Esophagus muscularis mucosa (tissue), 4 donors: Measurements from ENCODE around the gene KPTN.

ENCODE experiments used
- EP300 ChIP-seq: sonication (generic); formaldehyde crosslinking; IDR thresholded peaks from one replicate; pipeline ENCODE4 v1.6.1; 2017; ENCODE audit warnings: antibody characterized with exemption
- POLR2A ChIP-seq: fragments of 450-650 bp; IDR thresholded peaks from one replicate; pipeline ENCODE4 v1.6.1; 2017; ENCODE audit warnings: antibody characterized with exemption, moderate library complexity, mild to moderate bottlenecking, low read depth
- TF ChIP-seq, protein P1 (sequence below), 3 experiments: fragments of 200-600 bp in 2 of 3; fragments of 450-650 bp in 1 of 3; sonication (generic) in 2 of 3; IDR thresholded peaks; one replicate each; pipeline ENCODE4 v1.5.1; 2017 to 2019; ENCODE audit warnings: antibody characterized with exemption in 3 of 3, mild to moderate bottlenecking in 2 of 3, moderate library complexity in 1 of 3

DNA sequence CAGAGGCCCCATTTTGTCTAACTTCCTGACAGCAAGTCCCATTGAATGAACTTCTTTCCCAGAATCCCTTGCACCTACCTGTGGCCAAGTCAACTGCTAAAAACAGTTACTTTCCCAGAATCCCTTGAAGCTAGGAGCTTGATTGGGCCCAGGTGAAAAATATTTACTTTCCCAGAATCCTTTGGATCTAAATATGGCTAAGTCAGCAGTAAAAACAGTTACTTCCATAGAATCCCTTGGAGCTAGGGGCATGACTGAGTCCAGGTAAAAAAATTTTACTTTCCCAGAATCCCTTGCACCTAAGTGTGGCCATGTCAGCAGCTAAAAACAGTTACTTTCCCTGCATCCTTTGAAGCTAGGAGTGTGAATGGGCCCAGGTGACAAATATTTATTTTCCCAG, 51.5 kb downstream of the KPTN start:
- TF ChIP-seq, protein P1, sequence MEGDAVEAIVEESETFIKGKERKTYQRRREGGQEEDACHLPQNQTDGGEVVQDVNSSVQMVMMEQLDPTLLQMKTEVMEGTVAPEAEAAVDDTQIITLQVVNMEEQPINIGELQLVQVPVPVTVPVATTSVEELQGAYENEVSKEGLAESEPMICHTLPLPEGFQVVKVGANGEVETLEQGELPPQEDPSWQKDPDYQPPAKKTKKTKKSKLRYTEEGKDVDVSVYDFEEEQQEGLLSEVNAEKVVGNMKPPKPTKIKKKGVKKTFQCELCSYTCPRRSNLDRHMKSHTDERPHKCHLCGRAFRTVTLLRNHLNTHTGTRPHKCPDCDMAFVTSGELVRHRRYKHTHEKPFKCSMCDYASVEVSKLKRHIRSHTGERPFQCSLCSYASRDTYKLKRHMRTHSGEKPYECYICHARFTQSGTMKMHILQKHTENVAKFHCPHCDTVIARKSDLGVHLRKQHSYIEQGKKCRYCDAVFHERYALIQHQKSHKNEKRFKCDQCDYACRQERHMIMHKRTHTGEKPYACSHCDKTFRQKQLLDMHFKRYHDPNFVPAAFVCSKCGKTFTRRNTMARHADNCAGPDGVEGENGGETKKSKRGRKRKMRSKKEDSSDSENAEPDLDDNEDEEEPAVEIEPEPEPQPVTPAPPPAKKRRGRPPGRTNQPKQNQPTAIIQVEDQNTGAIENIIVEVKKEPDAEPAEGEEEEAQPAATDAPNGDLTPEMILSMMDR (IDR thresholded peaks at IDR 0.05) = no peak
- TF ChIP-seq EP300 (no peak), POLR2A (no peak)
